ENCODE measurements around the gene DOCK9.

- no peak for TF ChIP-seq CTCF (conservative IDR thresholded peaks at IDR 0.05 in 1 of 2, IDR thresholded peaks at IDR 0.05 in 1 of 2; ENCODE audit: extremely low read depth in 1 of 2, insufficient read depth in 1 of 2, low read depth in 1 of 2, low read length in 2 of 2)
- TF ChIP-seq EZH2 (IDR thresholded peaks at IDR 0.05; ENCODE audit: borderline replicate concordance, low read length) = no peak
Observed at GRCh38 chr13:98998831-98999638, 21.2 kb upstream of the DOCK9 start.

Data from mammary epithelial cell (primary cell).